Raji (cell line): Measurements from ENCODE around the gene URM1.

ENCODE experiments used
- POLR2A ChIP-seq: IDR thresholded peaks from 2 replicates; pipeline ENCODE4 v1.6.1; 2011; ENCODE audit warnings: low read depth, low read length, control low read depth; ENCODE audit not compliant: insufficient read depth

URM1 gene

GRCh38 chr9:128424268-128424780 lies 53.1 kb downstream of the URM1 start:
- no peak for TF ChIP-seq POLR2A

GRCh38 chr9:128428644-128429512 lies 57.7 kb downstream of the URM1 start:
- TF ChIP-seq POLR2A: no peak

DNA sequence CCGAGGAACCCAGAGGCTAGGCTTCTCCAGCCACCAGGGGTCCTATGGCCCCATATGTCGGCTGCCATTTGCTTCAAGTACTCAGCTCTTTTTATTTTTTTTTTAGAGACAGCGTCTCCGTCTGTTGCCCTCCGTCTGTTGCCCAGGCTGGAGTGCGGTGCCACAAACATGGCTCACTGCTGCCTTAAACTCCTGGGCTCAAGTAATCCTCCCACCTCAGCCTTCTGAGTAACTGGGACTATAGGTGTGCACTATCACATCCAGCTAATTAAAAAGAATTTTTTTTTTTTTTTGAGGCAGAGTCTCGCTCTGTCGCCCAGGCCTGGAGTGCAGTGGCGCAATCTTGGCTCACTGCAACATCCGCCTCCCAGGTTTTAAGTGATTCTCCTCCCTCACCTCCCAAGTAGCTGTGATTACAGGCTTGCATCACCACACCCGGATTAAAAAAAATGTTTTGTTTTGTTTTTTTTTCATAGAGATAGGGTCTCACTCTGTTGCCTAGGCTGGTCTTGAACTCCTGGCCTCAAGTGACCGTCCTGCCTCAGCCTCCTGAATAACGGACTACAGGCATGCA lies 58.4 kb downstream of the URM1 start:
- TF ChIP-seq POLR2A: no peak

DNA sequence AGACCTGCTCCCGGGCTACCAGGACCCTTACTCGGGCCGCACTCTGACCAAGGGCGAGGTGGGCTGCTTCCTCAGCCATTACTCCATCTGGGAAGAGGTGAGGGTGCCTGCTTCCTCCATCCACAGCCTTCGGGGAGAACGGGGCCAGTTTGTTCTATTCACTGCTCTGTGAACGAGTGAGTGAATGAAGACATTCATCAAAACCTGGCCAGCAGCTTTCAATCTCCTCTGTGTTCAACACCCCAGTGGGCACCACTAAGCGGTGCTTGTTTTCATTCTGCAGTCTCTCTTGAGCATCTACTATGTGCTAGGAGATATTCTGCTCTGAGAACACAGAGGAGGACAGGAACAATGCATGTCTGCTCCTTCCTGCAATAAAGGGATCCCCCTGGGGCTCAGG lies 60.0 kb downstream of the URM1 start:
- TF ChIP-seq POLR2A: no peak

GRCh38 chr9:128434340-128434739 lies 63.2 kb downstream of the URM1 start:
- TF ChIP-seq POLR2A: no peak

DNA sequence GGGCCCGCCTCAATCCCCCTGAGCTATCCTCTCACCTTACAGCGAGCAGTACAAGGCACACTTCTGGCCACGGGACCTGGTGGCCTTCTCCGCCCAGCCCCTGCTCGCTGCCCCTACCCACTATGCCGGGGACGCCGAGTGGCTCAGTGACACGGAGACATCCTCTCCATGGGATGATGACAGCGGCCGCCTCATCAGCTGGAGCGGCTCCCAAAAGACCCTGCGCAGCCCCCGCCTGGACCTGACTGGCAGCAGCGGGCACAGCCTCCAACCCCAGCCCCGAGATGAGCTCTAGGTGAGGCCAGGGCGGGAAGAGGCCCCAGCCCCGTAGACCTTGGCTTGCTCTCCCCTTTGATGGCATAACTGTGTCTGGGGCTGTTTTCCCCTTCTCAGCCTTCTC lies 64.4 kb downstream of the URM1 start:
- no peak for TF ChIP-seq POLR2A

GRCh38 chr9:128438343-128439109 lies 67.4 kb downstream of the URM1 start:
- 0 out of 2 replicates have a peak, but pooled peaks have one; percentile 23 for TF ChIP-seq POLR2A

DNA sequence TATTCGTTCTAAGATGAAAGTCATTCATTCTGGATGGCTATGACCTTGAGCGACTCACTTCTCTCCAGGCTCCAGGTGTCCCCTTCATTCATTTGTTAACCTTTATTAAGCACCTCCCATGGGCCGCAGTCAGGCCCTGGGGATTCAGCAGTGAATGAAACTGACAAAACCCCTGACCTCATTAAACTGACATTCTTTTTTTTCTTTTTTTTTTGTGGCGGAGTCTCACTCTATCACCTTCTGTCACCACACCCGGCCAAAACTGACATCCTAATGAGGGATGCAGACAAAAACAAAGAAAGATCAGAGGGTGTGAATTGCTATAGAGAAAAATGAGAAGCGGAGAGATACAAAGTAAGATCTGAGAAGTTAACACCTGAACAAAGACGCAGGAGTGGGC lies 68.1 kb downstream of the URM1 start:
- TF ChIP-seq POLR2A: no peak
